Activated CD8-positive, alpha-beta memory T cell treated with anti-CD3 and anti-CD28 coated beads, Interleukin-2, amount 10 ng/mL, durations not matched to agents 7 days and 5 days (primary cell): ENCODE measurements around the gene INTS14. TPM values are rescaled to one million over a fixed set of nuclear protein-coding genes. Genes with fewer than 3 reads are reported as not detected.

Experiments
- ATAC-seq: fragments of 150-1000 bp; cut with Tn5 transposase; one replicate; pipeline ENCODE4 v1.10.0; 2021; ENCODE audit warnings: moderate library complexity
- CTCF ChIA-PET: fragments of 350-600 bp; sonication (Branson Sonifier 250); formaldehyde crosslinking; loops from one replicate; lab custom pipeline; 2021; ENCODE audit warnings: antibody characterized with exemption; lab: Charles Lee
- DNase-seq: peaks from one replicate; pipeline ENCODE4 v3.0.0-alpha.2; 2020
- H3K27ac Mint-ChIP-seq: one replicate; pipeline ENCODE4 v1.8.0; 2021; ENCODE audit warnings: mild to moderate bottlenecking, mixed read lengths
- H3K27me3 Mint-ChIP-seq: one replicate; pipeline ENCODE4 v1.8.0; 2021; ENCODE audit warnings: mixed read lengths
- H3K36me3 Mint-ChIP-seq: one replicate; pipeline ENCODE4 v1.8.0; 2021; ENCODE audit warnings: mild to moderate bottlenecking, mixed read lengths
- H3K4me1 Mint-ChIP-seq: one replicate; pipeline ENCODE4 v1.8.0; 2021; ENCODE audit warnings: mixed read lengths
- H3K4me3 Mint-ChIP-seq: one replicate; pipeline ENCODE4 v1.8.0; 2021; ENCODE audit warnings: mild to moderate bottlenecking, moderate library complexity, mixed read lengths
- H3K9me3 Mint-ChIP-seq: one replicate; pipeline ENCODE4 v1.8.0; 2022; ENCODE audit warnings: low read depth, mixed read lengths
- total RNA-seq, 2 experiments: library from RNA; stranded (reverse); gene quantifications; one replicate each; pipeline ENCODE4 v1.2.3, GENCODE V29; 2021

Gene INTS14
- total RNA-seq, 2 experiments from 2014 or later: 44.2 to 51.7 TPM

DNA sequence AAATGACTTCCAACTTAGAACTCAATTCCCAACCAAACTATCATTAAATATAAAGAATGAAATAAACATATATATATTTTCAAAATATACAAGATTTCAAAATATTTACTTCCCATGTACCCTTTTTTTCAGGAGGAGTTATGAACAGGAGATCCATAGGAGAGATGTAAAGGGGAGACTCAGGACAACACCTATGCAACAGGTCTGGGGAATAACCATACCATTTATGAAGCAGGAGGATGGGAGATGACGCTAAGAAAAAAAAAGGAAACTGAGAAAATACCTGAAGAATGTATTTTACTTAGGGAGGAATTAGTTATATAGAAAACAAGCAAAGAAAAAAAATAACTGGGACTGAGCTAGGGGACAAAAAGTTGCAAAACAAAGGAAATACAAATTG is 23.8 kb downstream of the INTS14 start:
- peaks cover 22% of the 10 kb centered on the region for H3K4me1 Mint-ChIP-seq
- H3K36me3 Mint-ChIP-seq: peaks cover 50% of the 10 kb centered on the region
- H3K27ac Mint-ChIP-seq: no peak overlapping the region
- DNase-seq: no peak
- ATAC-seq: no peak
- CTCF ChIA-PET: interaction anchor here (1.1 to 1.4 kb wide), 2 partner anchors 9 to 11 kb away, joined by 3 to 4 read pairs; no protein-coding TSS in a partner anchor
- H3K27me3 Mint-ChIP-seq: no peaks in the 10 kb centered on the region
- H3K4me3 Mint-ChIP-seq: no peak overlapping the region
- no peaks in the 10 kb centered on the region for H3K9me3 Mint-ChIP-seq

DNA sequence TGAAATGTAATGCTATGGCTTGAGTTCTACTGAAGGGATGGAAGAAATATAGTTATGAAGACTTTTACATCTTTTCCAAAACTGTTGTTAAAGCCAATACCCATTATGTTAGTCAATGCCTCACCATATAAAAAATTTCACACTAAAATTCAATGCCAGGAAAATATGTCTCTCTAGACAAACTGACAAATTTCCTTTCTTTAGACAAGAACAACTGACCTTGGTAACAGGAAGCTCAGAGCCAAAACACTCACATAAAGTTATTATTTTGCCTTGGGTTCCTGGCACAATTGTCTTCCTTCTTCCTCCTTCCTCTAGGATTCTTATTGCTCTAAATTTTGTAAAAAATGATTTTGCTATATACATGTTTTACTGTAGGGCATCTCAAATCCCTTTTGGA is 26.7 kb downstream of the INTS14 start:
- Mint-ChIP-seq H3K4me1 (peaks cover 29% of the 10 kb centered on the region), H3K27ac (peak overlapping the region; percentile 82), H3K36me3 (peaks cover 56% of the 10 kb centered on the region), H3K27me3 (no peaks in the 10 kb centered on the region), H3K4me3 (no peak overlapping the region), H3K9me3 (no peaks in the 10 kb centered on the region)
- CTCF ChIA-PET: no interaction called here
- DNase-seq (no peak), ATAC-seq (no peak)

DNA sequence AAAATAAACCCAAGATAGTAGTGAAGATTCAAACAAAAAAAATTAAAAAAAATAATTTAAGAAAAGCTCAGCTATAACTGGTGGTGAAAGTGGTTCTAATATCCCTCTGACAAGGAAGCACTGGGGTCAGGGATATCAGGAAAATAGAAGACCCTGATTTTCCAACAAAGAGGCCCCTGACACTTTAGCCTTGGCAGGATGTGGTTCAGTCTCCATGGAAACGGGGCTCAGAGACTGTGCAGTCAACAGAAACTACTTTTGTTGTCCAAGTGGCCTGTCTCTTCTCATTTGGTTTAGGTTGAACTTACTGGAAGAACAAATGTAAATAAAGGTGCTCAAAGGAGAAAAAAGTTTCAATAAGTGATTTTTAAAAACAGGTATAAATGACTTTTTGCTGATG is 27.2 kb downstream of the INTS14 start:
- Mint-ChIP-seq H3K27ac (peak overlapping the region; percentile 82), H3K27me3 (no peaks in the 10 kb centered on the region), H3K4me3 (no peak overlapping the region), H3K4me1 (peaks cover 29% of the 10 kb centered on the region), H3K36me3 (peaks cover 61% of the 10 kb centered on the region), H3K9me3 (no peaks in the 10 kb centered on the region)
- CTCF ChIA-PET: no interaction called here
- ATAC-seq (peak; percentile 94), DNase-seq (peak; percentile 84)

DNA sequence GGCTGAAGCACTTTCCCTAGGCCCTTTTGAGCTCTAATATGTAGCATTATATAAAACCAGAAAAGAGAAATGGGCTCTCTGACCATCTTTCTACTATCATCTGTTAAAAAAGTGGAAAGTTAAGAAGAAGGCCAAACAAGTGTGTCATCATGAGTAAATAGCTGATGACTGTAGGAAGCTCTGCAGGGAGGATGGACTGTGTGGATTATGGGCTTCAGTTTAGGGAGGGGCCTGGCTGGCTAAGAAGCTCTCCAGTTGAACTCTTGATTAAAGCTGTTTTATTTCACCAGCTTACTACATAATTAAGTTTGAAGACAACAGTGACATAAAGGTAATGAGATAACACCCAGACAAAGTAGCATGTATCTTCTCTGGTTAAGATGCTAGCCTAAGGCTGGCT is 30.6 kb downstream of the INTS14 start:
- Mint-ChIP-seq H3K9me3 (no peaks in the 10 kb centered on the region), H3K36me3 (peaks cover 63% of the 10 kb centered on the region), H3K27me3 (no peaks in the 10 kb centered on the region), H3K4me3 (no peak overlapping the region), H3K4me1 (peaks cover 29% of the 10 kb centered on the region), H3K27ac (peak overlapping the region; percentile 47)
- CTCF ChIA-PET: interaction anchor here (1.2 kb wide), 1 partner anchor 40 kb away, joined by 3 read pairs; no protein-coding TSS in a partner anchor
- no peak for ATAC-seq
- no peak for DNase-seq

DNA sequence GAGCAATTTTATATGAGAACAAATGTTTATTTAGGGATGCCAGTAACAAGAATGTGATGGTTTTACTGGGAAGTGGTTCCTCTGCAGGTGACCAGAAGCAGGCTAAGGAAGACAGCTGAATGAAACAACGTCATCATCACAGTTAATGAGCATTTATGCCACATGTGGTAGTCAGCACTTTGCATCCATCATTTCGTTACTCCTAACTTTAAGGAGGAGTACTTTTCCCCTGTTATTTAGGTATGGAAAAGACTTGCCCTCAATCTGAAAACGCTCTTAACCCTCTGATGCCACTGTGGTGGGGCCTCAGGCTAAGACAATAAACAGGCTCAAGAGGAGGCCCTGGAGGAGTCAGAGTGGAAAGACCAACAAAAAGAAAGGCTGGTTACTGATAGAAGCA is 31.2 kb downstream of the INTS14 start:
- Mint-ChIP-seq H3K9me3 (no peaks in the 10 kb centered on the region), H3K4me3 (no peak overlapping the region), H3K4me1 (peaks cover 28% of the 10 kb centered on the region), H3K36me3 (peaks cover 63% of the 10 kb centered on the region), H3K27me3 (no peaks in the 10 kb centered on the region), H3K27ac (no peak overlapping the region)
- ATAC-seq: no peak
- DNase-seq: no peak
- CTCF ChIA-PET: interaction anchor here (1.2 kb wide), 1 partner anchor 40 kb away, joined by 3 read pairs; no protein-coding TSS in a partner anchor

DNA sequence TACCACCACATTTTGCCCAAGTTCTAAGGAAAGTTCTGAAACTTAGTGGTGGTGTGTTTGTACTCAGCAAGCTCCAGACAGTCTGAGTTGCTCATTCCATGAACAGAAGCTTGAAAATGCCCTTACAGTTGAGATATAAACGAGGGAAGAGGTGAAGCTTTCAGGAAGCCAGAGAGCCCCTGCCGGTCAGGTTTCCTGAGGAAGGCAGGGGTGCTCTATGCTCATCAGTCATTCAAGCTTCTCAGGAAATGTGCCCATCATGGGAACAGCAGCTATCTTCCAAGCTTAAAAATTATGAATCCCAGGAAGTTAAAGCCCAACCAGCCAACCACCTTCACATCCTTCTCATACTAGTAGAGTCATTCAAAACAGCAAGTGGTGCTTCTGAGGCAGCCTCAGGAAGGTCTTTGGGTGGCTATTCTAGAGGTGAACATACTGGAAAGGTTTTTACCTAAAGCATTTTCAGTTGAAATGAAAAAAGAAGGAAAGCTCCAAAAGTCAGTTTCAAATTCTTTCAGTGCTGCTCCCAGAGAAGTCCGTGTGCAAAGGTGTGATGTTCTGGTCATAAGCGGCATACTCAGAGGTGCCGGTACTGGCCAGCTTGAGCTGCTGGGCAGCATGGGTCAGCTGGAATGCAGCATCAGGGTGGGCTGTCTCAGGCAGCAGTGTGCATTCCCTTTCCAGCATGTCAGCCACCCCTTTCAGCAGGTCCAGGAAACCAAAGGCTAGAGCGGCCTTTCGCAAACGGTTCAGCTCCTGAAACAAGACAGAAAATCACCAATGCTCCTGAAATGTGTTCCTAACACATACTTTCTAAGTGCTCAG is 31.8 kb downstream of the INTS14 start:
- H3K27me3 Mint-ChIP-seq: no peaks in the 10 kb centered on the region
- ATAC-seq: no peak
- CTCF ChIA-PET: interaction anchor here (0.6 kb wide), 1 partner anchor 53 kb away, joined by 3 read pairs; no protein-coding TSS in a partner anchor
- H3K4me1 Mint-ChIP-seq: peaks cover 22% of the 10 kb centered on the region
- peaks cover 61% of the 10 kb centered on the region for H3K36me3 Mint-ChIP-seq
- H3K27ac Mint-ChIP-seq: peak overlapping the region; percentile 14
- DNase-seq: no peak
- no peak overlapping the region for H3K4me3 Mint-ChIP-seq
- H3K9me3 Mint-ChIP-seq: no peaks in the 10 kb centered on the region

DNA sequence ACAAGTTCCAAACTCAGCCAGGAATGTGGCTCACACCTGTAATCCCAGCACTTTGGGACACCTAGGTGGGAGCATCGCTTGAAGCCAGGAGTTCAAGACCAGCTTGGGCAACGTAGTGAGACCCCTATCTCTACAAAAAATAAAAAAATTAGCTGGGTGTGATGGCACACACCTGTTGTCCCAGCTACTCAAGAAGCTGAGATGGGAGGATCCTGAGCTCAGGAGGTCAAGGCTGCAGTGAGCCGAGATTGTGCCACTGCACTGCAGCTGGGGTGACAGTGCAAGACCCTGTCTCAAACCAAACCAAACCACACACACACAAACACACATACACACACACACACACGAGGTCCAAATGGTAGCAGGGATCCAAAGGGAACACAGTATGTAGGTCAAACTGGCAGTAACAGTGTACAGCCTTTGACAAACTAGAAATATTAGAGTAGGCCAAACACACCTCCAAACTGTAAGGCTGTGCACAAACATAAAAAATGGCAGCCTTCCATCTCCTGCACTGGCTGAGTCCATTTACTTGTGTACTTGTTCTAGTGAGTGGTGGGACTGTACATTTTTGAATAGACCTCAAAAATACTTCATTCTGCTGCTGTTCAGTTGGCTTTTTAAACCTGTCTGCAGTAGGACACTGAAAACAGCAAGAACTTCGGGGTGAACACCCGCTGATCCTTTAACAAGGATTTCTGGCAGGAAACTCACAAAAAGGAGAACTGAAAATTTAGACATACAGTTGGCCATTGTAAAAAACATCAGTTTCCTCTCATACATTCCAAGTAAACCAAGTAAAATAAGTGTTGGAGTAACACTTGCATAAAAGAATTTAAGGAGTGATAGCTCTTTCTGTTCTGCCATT is 33.6 kb downstream of the INTS14 start:
- CTCF ChIA-PET: no interaction called here
- no peak for DNase-seq
- no peaks in the 10 kb centered on the region for H3K9me3 Mint-ChIP-seq
- H3K4me1 Mint-ChIP-seq: peaks cover 7% of the 10 kb centered on the region
- no peak overlapping the region for H3K4me3 Mint-ChIP-seq
- no peaks in the 10 kb centered on the region for H3K27me3 Mint-ChIP-seq
- peaks cover 46% of the 10 kb centered on the region for H3K36me3 Mint-ChIP-seq
- no peak overlapping the region for H3K27ac Mint-ChIP-seq
- no peak for ATAC-seq

DNA sequence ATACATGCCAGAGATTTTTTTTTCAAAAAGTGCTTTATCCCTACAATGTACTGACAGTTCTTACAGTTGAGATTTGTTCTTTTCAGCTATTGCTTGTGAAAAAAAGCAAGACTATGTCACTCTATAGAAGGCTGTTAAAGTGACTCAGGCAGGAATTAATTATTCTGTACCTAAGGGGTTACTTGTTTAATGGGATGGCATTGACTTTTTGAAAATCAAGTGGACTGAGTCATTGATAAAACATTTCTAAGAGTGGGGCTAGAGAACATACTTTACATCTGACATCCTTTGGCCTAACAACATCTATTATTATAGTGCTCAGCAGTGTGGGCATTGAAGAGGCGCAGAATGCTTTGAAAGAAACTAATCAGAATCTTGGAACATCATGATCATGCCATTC is 34.3 kb downstream of the INTS14 start:
- H3K27me3 Mint-ChIP-seq: no peaks in the 10 kb centered on the region
- CTCF ChIA-PET: no interaction called here
- H3K36me3 Mint-ChIP-seq: peaks cover 39% of the 10 kb centered on the region
- H3K4me1 Mint-ChIP-seq: peaks cover 7% of the 10 kb centered on the region
- H3K27ac Mint-ChIP-seq: no peak overlapping the region
- no peaks in the 10 kb centered on the region for H3K9me3 Mint-ChIP-seq
- DNase-seq (no peak), ATAC-seq (no peak)
- no peak overlapping the region for H3K4me3 Mint-ChIP-seq

DNA sequence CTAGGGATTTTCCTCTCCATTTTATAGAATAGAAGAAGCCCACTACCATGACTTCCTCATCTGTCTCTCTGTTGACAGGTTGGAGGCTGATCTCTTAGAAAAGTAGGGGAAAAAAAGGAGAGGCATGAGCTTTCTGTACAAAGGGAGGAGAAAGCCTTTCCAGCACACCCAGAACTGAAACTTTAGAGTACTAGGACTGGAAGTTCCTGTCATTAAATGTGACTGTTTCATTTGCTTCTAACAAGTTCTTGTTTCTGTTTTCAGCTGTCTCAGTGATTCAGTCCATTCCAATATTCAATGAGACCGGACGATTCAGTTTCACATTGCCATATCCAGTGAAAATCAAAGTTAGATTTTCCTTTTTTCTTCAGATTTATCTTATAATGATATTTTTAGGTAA is 39.0 kb downstream of the INTS14 start:
- Mint-ChIP-seq H3K9me3 (no peaks in the 10 kb centered on the region), H3K27me3 (no peaks in the 10 kb centered on the region), H3K27ac (no peak overlapping the region), H3K4me3 (no peak overlapping the region), H3K36me3 (peaks cover 27% of the 10 kb centered on the region), H3K4me1 (no peaks in the 10 kb centered on the region)
- CTCF ChIA-PET: no interaction called here
- DNase-seq (no peak), ATAC-seq (no peak)

DNA sequence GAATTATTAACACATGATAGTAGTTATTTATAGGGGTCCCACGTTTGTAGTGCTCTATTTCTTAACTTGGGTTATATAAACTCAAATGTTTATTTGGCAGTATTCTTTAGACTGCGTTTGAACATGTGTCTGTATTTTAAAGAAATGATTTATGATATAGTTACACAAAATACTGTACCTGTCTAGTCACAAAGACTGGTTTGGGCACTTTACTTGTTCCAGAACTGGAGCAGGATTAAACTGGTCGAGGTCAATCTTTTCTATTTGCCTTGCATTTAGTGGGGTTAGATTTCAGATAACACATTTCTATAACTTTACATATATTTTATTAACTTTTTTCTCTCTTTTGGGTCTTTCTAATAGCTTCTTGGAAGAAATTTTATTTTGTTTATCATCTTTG is 41.2 kb downstream of the INTS14 start:
- no peaks in the 10 kb centered on the region for H3K27me3 Mint-ChIP-seq
- CTCF ChIA-PET: no interaction called here
- H3K9me3 Mint-ChIP-seq: no peaks in the 10 kb centered on the region

DNA sequence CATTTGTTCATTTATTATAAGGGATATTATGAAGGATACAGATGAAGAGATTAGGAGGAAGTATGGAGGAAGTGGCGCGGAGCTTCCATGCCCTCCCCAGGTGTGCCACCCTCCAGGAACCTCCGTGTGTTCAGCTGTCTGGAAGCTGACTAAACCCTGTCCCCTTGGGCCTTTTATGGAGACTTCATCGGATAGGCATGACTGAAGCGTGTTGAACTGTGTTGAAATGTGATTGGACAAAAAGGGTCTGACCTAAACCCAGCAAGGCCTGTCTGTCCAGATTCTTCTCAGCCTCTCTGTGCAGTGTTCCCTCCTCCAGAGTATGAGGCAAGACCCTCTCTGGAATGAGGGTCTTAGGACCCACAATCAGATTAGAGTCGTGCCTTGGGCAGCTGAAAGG is 49.0 kb downstream of the INTS14 start:
- peaks cover 66% of the 10 kb centered on the region for H3K36me3 Mint-ChIP-seq
- H3K27ac Mint-ChIP-seq: no peak overlapping the region
- no peak for ATAC-seq
- no peaks in the 10 kb centered on the region for H3K4me1 Mint-ChIP-seq
- no peak overlapping the region for H3K4me3 Mint-ChIP-seq
- DNase-seq: no peak
- CTCF ChIA-PET: no interaction called here
- H3K9me3 Mint-ChIP-seq: no peaks in the 10 kb centered on the region
- H3K27me3 Mint-ChIP-seq: no peaks in the 10 kb centered on the region

More for the DNA sequence above, 41.2 kb downstream of the INTS14 start:
- H3K4me1 Mint-ChIP-seq: no peaks in the 10 kb centered on the region
- no peak overlapping the region for H3K27ac Mint-ChIP-seq
- H3K36me3 Mint-ChIP-seq: peaks cover 42% of the 10 kb centered on the region
- DNase-seq (no peak), ATAC-seq (no peak)
- no peak overlapping the region for H3K4me3 Mint-ChIP-seq

DNA sequence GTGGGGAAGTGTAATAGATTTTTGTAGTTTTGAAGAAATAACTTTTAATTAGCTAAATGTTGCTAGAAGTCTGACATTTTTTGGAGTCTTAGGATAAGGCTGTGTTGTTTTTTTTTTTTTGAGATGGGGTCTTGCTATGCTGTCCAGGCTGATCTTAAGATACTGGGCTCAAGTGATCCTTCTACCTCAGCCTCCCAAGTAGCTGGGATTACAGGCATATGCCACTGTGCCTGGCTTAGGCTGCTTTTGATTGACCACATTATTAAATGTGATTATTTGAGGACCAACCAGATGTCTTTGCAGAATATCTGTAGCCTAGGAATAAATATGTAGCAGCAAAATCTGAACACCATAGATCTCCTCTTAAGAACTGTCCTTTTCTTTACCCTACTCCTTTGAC is 51.0 kb downstream of the INTS14 start:
- H3K27ac Mint-ChIP-seq: no peak overlapping the region
- ATAC-seq (no peak), DNase-seq (no peak)
- peaks cover 59% of the 10 kb centered on the region for H3K36me3 Mint-ChIP-seq
- H3K4me1 Mint-ChIP-seq: no peaks in the 10 kb centered on the region
- H3K27me3 Mint-ChIP-seq: no peaks in the 10 kb centered on the region
- H3K9me3 Mint-ChIP-seq: no peaks in the 10 kb centered on the region
- H3K4me3 Mint-ChIP-seq: no peak overlapping the region
- CTCF ChIA-PET: no interaction called here

DNA sequence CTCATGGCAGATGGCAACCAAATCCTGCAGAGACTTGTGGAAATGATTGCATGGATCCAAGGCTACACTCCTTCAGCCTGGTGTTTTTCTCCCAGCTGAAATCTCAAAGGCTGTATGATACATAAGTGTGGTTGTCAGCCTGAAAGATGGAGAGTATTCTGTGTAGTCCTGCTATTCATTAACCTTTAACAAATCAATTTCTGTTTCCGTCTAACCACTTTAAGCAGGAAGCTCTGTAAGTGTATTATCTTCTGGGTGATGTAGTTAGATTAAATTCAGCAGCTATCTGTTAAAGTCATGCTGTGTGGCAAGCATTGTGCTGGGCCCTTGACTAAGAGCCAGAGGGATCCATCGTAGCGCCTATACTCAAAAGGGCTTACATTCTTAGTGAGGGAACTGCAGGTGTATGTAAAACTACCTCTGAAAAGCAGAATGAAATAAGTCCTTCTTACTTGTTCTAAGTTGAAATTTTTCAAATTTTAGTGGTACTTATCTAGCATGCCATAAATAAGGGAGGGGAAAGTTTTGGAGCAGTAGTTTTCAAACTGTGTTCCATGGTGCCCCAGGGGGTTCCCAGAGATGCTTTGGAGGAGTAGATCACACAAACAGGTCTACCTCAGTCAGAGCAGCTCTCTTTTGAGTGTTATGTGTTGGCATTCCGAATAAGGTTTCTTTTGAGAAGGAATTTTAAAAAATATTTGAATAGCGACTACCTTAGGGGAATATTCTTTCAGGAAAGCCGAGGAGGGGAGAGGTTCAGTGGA is 51.8 kb downstream of the INTS14 start:
- CTCF ChIA-PET: no interaction called here
- no peak for ATAC-seq
- no peak overlapping the region for H3K27ac Mint-ChIP-seq
- no peak for DNase-seq
- no peaks in the 10 kb centered on the region for H3K9me3 Mint-ChIP-seq
- peaks cover 54% of the 10 kb centered on the region for H3K36me3 Mint-ChIP-seq
- H3K4me1 Mint-ChIP-seq: no peaks in the 10 kb centered on the region
- H3K27me3 Mint-ChIP-seq: no peaks in the 10 kb centered on the region
- H3K4me3 Mint-ChIP-seq: no peak overlapping the region
